Measurements from ENCODE around the gene KCP. TPM values are rescaled to one million over a fixed set of nuclear protein-coding genes. Genes with fewer than 3 reads are reported as not detected.

KCP gene
- total RNA-seq, 1 experiment from 2014 or later: 1.6 TPM

DNA sequence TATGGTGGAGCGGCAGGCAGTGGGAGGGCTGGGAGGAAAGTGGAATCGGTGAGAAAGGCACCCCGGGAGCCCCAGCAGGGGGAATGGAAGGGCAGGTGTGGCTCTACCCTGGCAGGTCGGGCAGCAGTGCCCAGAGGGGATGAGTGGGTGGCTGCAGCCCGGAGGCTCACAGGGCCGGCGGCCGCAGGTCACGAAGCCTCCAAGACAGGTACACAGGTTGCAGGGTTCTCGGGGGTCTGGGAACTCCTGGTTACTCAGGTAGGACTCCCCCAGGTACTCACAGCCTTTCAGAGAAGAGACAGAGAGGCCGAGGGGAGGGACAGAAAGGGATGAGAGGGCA lies 21.8 kb downstream of the KCP start:
- Histone ChIP-seq H3K79me2 (ENCODE audit: insufficient read depth, low read length) (no peaks in the 10 kb centered on the region), H3K4me3 (replicated peaks in 1 of 2; ENCODE audit: low read depth in 1 of 2, low read length in 2 of 2) (no peak overlapping the region), H3K4me1 (ENCODE audit: control insufficient read depth in 1 of 2, insufficient read depth in 2 of 2, low read length in 2 of 2) (peaks cover 28 to 62% of the 10 kb centered on the region in 2 experiments), H3K9ac (ENCODE audit: low read length) (no peak overlapping the region), H3K36me3 (ENCODE audit: control insufficient read depth in 1 of 2, insufficient read depth in 2 of 2, low read length in 2 of 2) (no peaks in the 10 kb centered on the region), H4K20me1 (ENCODE audit: insufficient read depth) (no peaks in the 10 kb centered on the region), H3K27me3 (ENCODE audit: insufficient read depth, low read length) (no peaks in the 10 kb centered on the region), H2AFZ (ENCODE audit: low read depth, low read length, poor library complexity, severe bottlenecking) (no peak overlapping the region), H3K9me2 (ENCODE audit: insufficient read depth) (no peaks in the 10 kb centered on the region), H3K9me3 (ENCODE audit: control insufficient read depth in 1 of 2, insufficient read depth in 1 of 2, low read depth in 1 of 2, low read length in 2 of 2) (no peaks in the 10 kb centered on the region), H3K27ac (ENCODE audit: low read depth, low read length) (no peak overlapping the region; the same call in 1 of the 2 replicates), H3K4me2 (ENCODE audit: low read length) (no peak overlapping the region)
- BruUV-seq (replicated peaks): no TSS peak
- intact Hi-C loops (cut with micrococcal nuclease): no loop called here
- RAD21 ChIA-PET (ENCODE audit: low non-redundant PET in 1 of 2, low total read pairs in 2 of 2, uncharacterized antibody in 2 of 2, unreplicated experiment in 2 of 2): no interaction called here
- CTCF ChIA-PET: no interaction called here
- no peak for TF ChIP-seq CEBPB (IDR thresholded peaks at IDR 0.05; ENCODE audit: low read depth)
- no peak for TF ChIP-seq CBX3 (IDR thresholded peaks at IDR 0.05; ENCODE audit: low read depth)
- TF ChIP-seq RAD21 (IDR thresholded peaks at IDR 0.05; ENCODE audit: low read depth): no peak
- TF ChIP-seq YY1 (IDR thresholded peaks at IDR 0.05; ENCODE audit: extremely low read depth, insufficient replicate concordance, low read depth, low read length): no peak
- TF ChIP-seq POLR2A (IDR thresholded peaks at IDR 0.05; ENCODE audit: borderline replicate concordance, extremely low read depth, insufficient read depth, insufficient read length): no peak
- no peak for TF ChIP-seq EGR1 (IDR thresholded peaks at IDR 0.05; ENCODE audit: low read depth)
- TF ChIP-seq, protein P1, sequence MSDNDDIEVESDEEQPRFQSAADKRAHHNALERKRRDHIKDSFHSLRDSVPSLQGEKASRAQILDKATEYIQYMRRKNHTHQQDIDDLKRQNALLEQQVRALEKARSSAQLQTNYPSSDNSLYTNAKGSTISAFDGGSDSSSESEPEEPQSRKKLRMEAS (IDR thresholded peaks at IDR 0.05): no peak
- TF ChIP-seq SP1 (IDR thresholded peaks at IDR 0.05; ENCODE audit: low read depth): no peak
- TF ChIP-seq, protein P2, sequence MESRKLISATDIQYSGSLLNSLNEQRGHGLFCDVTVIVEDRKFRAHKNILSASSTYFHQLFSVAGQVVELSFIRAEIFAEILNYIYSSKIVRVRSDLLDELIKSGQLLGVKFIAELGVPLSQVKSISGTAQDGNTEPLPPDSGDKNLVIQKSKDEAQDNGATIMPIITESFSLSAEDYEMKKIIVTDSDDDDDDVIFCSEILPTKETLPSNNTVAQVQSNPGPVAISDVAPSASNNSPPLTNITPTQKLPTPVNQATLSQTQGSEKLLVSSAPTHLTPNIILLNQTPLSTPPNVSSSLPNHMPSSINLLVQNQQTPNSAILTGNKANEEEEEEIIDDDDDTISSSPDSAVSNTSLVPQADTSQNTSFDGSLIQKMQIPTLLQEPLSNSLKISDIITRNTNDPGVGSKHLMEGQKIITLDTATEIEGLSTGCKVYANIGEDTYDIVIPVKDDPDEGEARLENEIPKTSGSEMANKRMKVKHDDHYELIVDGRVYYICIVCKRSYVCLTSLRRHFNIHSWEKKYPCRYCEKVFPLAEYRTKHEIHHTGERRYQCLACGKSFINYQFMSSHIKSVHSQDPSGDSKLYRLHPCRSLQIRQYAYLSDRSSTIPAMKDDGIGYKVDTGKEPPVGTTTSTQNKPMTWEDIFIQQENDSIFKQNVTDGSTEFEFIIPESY (IDR thresholded peaks at IDR 0.05; ENCODE audit: extremely low read depth, insufficient replicate concordance, low read length): no peak
- DNase-seq (ENCODE audit: low read depth, low spot score) (no peak), ATAC-seq (no peak)
- POLR2A ChIA-PET: no interaction called here

All from HCT116 (cell line).